T-helper 2 cell treated with Interferon-gamma antibody and Interleukin-4, amounts not matched to agents 5 μg/mL and 100 μg/mL, for 36 hours (primary cell): Measurements from ENCODE around the gene ART4.

Source experiments
- DNase-seq: peaks from one replicate; pipeline ENCODE4 v3.0.0; 2021; ENCODE audit warnings: low spot score
- H3K27ac Mint-ChIP-seq: one replicate; pipeline ENCODE4 v1.8.0; 2021; ENCODE audit warnings: mild to moderate bottlenecking, mixed read lengths
- H3K27me3 Mint-ChIP-seq: one replicate; pipeline ENCODE4 v1.8.0; 2021; ENCODE audit warnings: low read depth, mixed read lengths
- H3K36me3 Mint-ChIP-seq: one replicate; pipeline ENCODE4 v1.8.0; 2021; ENCODE audit warnings: low read depth, mixed read lengths
- H3K4me1 Mint-ChIP-seq: one replicate; pipeline ENCODE4 v1.8.0; 2021; ENCODE audit warnings: low read depth, mixed read lengths
- H3K4me3 Mint-ChIP-seq: one replicate; pipeline ENCODE4 v1.8.0; 2022; ENCODE audit warnings: mild to moderate bottlenecking, moderate library complexity, mixed read lengths
- H3K9me3 Mint-ChIP-seq: one replicate; pipeline ENCODE4 v1.8.0; 2021; ENCODE audit warnings: mixed read lengths

The ART4 gene

DNA sequence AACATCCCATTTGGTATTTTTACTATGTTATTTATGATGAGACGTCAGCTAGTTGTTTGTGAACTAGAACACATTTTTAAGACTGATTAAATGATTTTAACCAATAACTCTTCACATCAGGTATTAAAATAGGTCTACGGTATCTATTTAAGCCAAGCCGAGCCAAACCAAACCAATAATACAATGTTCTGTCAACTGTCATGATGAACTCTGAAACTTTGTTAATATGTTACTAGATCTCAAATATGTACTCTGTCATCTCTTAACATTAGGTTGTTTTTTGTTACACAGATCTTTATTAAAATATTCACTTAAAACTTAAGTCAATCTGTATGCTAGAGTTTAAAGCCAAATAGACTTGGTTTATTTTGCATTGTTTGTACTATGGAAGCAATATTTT, 1.0 kb downstream of the ART4 start:
- H3K27ac Mint-ChIP-seq = no peak overlapping the region
- peaks cover 17% of the 10 kb centered on the region for H3K27me3 Mint-ChIP-seq
- DNase-seq = no peak
- H3K4me3 Mint-ChIP-seq = no peak overlapping the region
- H3K4me1 Mint-ChIP-seq = peaks cover 4% of the 10 kb centered on the region
- no peaks in the 10 kb centered on the region for H3K36me3 Mint-ChIP-seq
- H3K9me3 Mint-ChIP-seq = no peaks in the 10 kb centered on the region

- H3K9me3 Mint-ChIP-seq = no peaks in the 10 kb centered on the region
- no peaks in the 10 kb centered on the region for H3K36me3 Mint-ChIP-seq
- no peak for DNase-seq
- peaks cover 4% of the 10 kb centered on the region for H3K4me1 Mint-ChIP-seq
- H3K4me3 Mint-ChIP-seq = no peak overlapping the region
- peaks cover 17% of the 10 kb centered on the region for H3K27me3 Mint-ChIP-seq
- no peak overlapping the region for H3K27ac Mint-ChIP-seq
Observed at GRCh38 chr12:14841761-14842160, 1.6 kb downstream of the ART4 start.

DNA sequence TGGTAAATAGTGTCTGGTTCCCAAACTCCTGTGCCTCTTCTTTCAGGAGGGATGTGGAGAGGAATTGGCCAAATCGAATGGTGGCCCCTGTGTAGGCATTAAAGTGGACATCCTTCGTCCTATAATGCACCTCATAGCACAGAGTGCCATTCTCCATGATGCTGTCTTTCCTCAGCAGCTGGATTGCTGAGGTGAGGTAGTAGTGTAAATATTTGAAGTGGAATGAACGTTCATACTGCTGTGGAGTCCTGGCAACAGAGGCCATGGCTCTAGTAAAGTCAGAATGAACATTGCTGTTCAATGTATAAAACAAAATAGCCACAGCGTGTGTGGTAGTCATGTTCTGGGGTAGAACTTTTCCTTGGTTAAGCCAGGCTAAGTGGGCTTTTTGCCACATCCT, 2.7 kb downstream of the ART4 start:
- H3K4me1 Mint-ChIP-seq = peaks cover 4% of the 10 kb centered on the region
- H3K36me3 Mint-ChIP-seq = no peaks in the 10 kb centered on the region
- H3K27ac Mint-ChIP-seq = no peak overlapping the region
- H3K4me3 Mint-ChIP-seq = no peak overlapping the region
- DNase-seq = no peak
- peaks cover 17% of the 10 kb centered on the region for H3K27me3 Mint-ChIP-seq
- no peaks in the 10 kb centered on the region for H3K9me3 Mint-ChIP-seq

GRCh38 chr12:14839262-14839661, 4.1 kb downstream of the ART4 start:
- Mint-ChIP-seq H3K27ac (no peak overlapping the region), H3K27me3 (peaks cover 17% of the 10 kb centered on the region), H3K9me3 (no peaks in the 10 kb centered on the region), H3K4me1 (no peaks in the 10 kb centered on the region), H3K4me3 (no peak overlapping the region), H3K36me3 (no peaks in the 10 kb centered on the region)
- no peak for DNase-seq

GRCh38 chr12:14836336-14837210, 6.8 kb downstream of the ART4 start:
- no peak for DNase-seq
- H3K27me3 Mint-ChIP-seq = peaks cover 23% of the 10 kb centered on the region
- no peaks in the 10 kb centered on the region for H3K4me1 Mint-ChIP-seq
- no peak overlapping the region for H3K4me3 Mint-ChIP-seq
- H3K36me3 Mint-ChIP-seq = no peaks in the 10 kb centered on the region
- no peaks in the 10 kb centered on the region for H3K9me3 Mint-ChIP-seq
- no peak overlapping the region for H3K27ac Mint-ChIP-seq

DNA sequence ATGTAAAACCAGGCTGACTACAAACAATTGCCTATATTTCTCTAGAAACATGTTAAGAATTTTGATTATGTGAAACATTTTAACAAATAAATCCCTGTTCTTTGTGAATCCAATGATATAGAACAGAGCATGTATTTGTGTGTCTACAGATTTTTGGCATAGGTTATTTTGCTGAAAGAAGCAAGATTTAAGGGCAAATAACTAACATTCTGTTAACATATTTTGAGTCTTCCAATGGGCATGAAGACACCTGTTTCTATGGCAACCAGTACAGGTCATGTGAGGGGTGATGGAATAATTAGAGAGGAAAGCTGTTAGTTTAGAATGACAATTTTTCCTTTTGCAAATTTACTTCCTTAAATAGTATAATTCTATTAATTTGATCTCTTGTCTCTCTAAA, 8.8 kb downstream of the ART4 start:
- DNase-seq = no peak
- Mint-ChIP-seq H3K27ac (no peak overlapping the region), H3K36me3 (no peaks in the 10 kb centered on the region), H3K4me1 (no peaks in the 10 kb centered on the region), H3K4me3 (no peak overlapping the region), H3K27me3 (peaks cover 18% of the 10 kb centered on the region), H3K9me3 (no peaks in the 10 kb centered on the region)

- peaks cover 13% of the 10 kb centered on the region for H3K27me3 Mint-ChIP-seq
- no peaks in the 10 kb centered on the region for H3K4me1 Mint-ChIP-seq
- no peak for DNase-seq
- H3K4me3 Mint-ChIP-seq = no peak overlapping the region
- no peak overlapping the region for H3K27ac Mint-ChIP-seq
- no peaks in the 10 kb centered on the region for H3K9me3 Mint-ChIP-seq
- H3K36me3 Mint-ChIP-seq = no peaks in the 10 kb centered on the region
Observed at GRCh38 chr12:14833952-14834351, 9.4 kb downstream of the ART4 start.

- Mint-ChIP-seq H3K36me3 (no peaks in the 10 kb centered on the region), H3K9me3 (no peaks in the 10 kb centered on the region), H3K4me1 (no peaks in the 10 kb centered on the region), H3K27ac (no peak overlapping the region), H3K27me3 (peaks cover 16% of the 10 kb centered on the region), H3K4me3 (no peak overlapping the region)
- DNase-seq = no peak
Observed at GRCh38 chr12:14833336-14833735, 10.0 kb downstream of the ART4 start.

DNA sequence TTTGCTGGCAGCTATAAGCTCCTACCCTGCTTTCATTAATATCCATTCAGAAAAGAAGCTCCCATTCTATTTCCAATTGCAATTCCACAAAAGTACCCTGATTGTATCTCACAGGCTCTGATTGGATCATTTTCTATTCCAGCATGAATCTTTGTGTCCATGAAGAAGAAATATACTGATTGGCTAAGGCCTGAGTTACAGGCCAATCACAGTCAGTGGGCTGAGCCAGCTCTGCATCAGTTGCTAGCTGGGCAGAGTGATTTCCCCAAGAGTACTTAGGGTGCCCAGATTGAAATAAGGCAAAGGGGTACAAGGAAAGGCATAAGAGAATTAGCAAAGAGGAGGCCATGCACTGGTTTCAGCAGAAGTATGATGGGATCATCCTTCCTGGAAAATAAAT, 14.4 kb downstream of the ART4 start:
- Mint-ChIP-seq H3K27ac (no peak overlapping the region), H3K27me3 (peaks cover 14% of the 10 kb centered on the region), H3K4me1 (no peaks in the 10 kb centered on the region), H3K9me3 (no peaks in the 10 kb centered on the region), H3K4me3 (no peak overlapping the region), H3K36me3 (no peaks in the 10 kb centered on the region)
- no peak for DNase-seq

- peaks cover 10% of the 10 kb centered on the region for H3K27me3 Mint-ChIP-seq
- no peaks in the 10 kb centered on the region for H3K36me3 Mint-ChIP-seq
- no peaks in the 10 kb centered on the region for H3K9me3 Mint-ChIP-seq
- H3K4me3 Mint-ChIP-seq = no peak overlapping the region
- H3K4me1 Mint-ChIP-seq = peaks cover 4% of the 10 kb centered on the region
- no peak for DNase-seq
- no peak overlapping the region for H3K27ac Mint-ChIP-seq
Observed at GRCh38 chr12:14827043-14827442, 16.3 kb downstream of the ART4 start.

DNA sequence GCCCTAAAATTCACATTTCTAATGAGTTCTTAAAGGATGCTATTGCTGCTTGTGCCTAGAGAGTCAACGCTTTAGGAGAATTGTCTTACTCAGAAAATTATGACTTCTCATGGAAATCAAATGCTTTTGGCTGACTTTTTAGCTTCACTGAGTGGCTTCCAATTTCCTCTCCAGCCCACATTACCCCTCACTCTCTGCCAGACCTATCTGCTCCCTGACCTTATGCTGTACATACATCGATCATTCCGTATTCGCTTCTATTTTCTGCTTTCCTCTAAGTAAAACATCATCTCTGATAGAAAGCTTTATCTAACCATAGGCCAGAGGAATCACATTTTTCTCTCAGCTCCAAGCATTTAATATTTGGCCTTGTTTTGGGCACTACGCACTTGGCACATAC, 16.8 kb downstream of the ART4 start:
- H3K9me3 Mint-ChIP-seq = no peaks in the 10 kb centered on the region
- no peak overlapping the region for H3K27ac Mint-ChIP-seq
- no peaks in the 10 kb centered on the region for H3K36me3 Mint-ChIP-seq
- no peak for DNase-seq
- H3K27me3 Mint-ChIP-seq = peaks cover 6% of the 10 kb centered on the region
- H3K4me1 Mint-ChIP-seq = peaks cover 4% of the 10 kb centered on the region
- no peak overlapping the region for H3K4me3 Mint-ChIP-seq

DNA sequence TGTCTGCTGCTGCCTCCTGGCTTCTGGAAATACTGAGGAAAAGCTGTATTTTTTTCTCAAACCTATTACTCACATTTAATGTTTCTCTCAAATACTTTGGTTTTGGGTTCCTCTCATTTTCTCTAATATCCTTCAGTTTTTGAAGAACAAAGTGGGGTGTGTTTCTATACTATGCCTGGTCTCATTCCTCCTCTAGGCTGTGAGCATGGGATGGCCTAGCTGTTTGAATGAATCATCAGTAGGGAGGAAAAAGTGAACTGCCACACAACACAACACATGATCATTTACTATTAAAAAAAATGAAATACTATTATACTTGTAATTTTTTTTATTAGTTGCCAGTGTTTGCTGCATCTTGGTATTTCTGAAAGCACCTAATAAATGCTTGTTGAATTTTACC, 18.1 kb downstream of the ART4 start:
- DNase-seq = no peak
- H3K4me3 Mint-ChIP-seq = no peak overlapping the region
- H3K27ac Mint-ChIP-seq = no peak overlapping the region
- H3K27me3 Mint-ChIP-seq = peaks cover 3% of the 10 kb centered on the region
- no peaks in the 10 kb centered on the region for H3K36me3 Mint-ChIP-seq
- peaks cover 4% of the 10 kb centered on the region for H3K4me1 Mint-ChIP-seq
- no peaks in the 10 kb centered on the region for H3K9me3 Mint-ChIP-seq

DNA sequence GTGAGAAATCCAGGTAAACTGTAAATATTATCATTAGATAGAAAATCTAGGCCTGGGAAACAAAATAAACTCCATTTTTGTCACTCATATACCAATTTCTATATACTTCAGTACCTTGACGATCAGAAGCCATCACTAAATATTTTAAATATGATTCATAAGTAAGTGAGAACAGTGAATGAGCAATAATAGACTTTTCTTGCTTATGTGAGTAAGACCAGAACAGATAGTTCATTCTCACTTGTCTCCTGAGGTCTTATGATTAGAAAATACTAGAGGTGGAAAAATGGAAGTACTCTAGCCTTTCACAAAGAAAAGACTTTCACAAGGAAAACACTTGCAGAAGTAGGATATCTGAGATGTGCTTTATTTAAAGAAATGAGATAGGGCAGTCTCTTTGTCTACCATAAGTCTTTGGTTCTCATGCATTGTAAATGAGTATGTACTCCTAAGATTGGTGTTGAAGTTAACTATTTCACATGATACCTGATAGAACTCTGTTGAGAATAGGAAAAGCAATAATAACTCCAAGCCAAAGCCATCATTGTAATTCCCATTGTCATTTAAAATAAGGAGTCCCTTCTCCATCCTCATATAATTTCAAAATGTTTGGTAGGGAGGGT, 19.2 kb downstream of the ART4 start:
- peaks cover 6% of the 10 kb centered on the region for H3K27me3 Mint-ChIP-seq
- H3K4me1 Mint-ChIP-seq = peaks cover 4% of the 10 kb centered on the region
- H3K27ac Mint-ChIP-seq = no peak overlapping the region
- no peaks in the 10 kb centered on the region for H3K36me3 Mint-ChIP-seq
- DNase-seq = no peak
- no peak overlapping the region for H3K4me3 Mint-ChIP-seq
- no peaks in the 10 kb centered on the region for H3K9me3 Mint-ChIP-seq

GRCh38 chr12:14814014-14814413, 29.3 kb downstream of the ART4 start, which contains the start of gene SMCO3:
TSS of gene SMCO3 (minus strand) at chr12:14814182. CDS start at chr12:14806680, 7,502 bp downstream.
- Mint-ChIP-seq H3K36me3 (no peaks in the 10 kb centered on the region), H3K9me3 (no peaks in the 10 kb centered on the region), H3K27ac (no peak within 1 kb of the TSS), H3K4me3 (no peak within 1 kb of the TSS), H3K4me1 (peaks cover 20% of the 10 kb centered on the region), H3K27me3 (peaks cover 7% of the 10 kb centered on the region)
- no peak for DNase-seq
